Psoas muscle (tissue), 8 donors: ENCODE measurements around the gene ADGRD1. TPM values are rescaled to one million over a fixed set of nuclear protein-coding genes. Genes with fewer than 3 reads are reported as not detected.
"Not testable (repeated sequence)": the region's sequence is repeated elsewhere in the genome, so short reads cannot be mapped to it uniquely, and the experiment has no call there.

Source experiments
- ATAC-seq, 4 donors: fragments of 200-7000 bp; cut with Tn5 transposase; one replicate each; pipeline ENCODE4 v1.9.1; 2020; ENCODE audit warnings: moderate library complexity in 3 of 4, mild to moderate bottlenecking in 2 of 4
- DNase-seq, 2 donors: peaks; one replicate each; pipeline ENCODE4 v3.0.0-alpha.2; 2020
- H3K27ac ChIP-seq: fragments of 200-600 bp; one replicate; pipeline ENCODE4 v1.8.0; 2022
- H3K27me3 ChIP-seq, 3 donors: fragments of 200-600 bp in 1 of 3; one replicate each; pipeline versions ENCODE4 v1.6.1 to v1.8.0; 2013 to 2022; ENCODE audit warnings: low read length in 2 of 3, mild to moderate bottlenecking in 2 of 3, moderate library complexity in 1 of 3; ENCODE audit not compliant: insufficient read depth in 3 of 3
- H3K36me3 ChIP-seq, 2 donors: fragments of 200-600 bp in 1 of 2; one replicate each; pipeline versions ENCODE4 v1.6.1 to v1.8.0; 2013 to 2022; ENCODE audit warnings: low read depth in 1 of 2, mild to moderate bottlenecking in 1 of 2, moderate library complexity in 1 of 2; ENCODE audit not compliant: insufficient read depth in 1 of 2
- H3K4me1 ChIP-seq: fragments of 200-600 bp; one replicate; pipeline ENCODE4 v1.8.0; 2022
- H3K4me3 ChIP-seq: fragments of 200-600 bp; one replicate; pipeline ENCODE4 v1.8.0; 2022; ENCODE audit warnings: mild to moderate bottlenecking
- H3K9me3 ChIP-seq: fragments of 200-600 bp; one replicate; pipeline ENCODE4 v1.8.0; 2022
- WGBS, 3 donors: extraction: QIAGEN DNeasy Blood & Tissue Kit; methylation state at CpG; one replicate each; pipeline versions ENCODE4 v1.1.6 to v1.1.7; 2013; 5-methylcytosine and 5-hydroxymethylcytosine counted together
- intact Hi-C, 2 donors: fragments of 100-400 bp; cut with DNase I; formaldehyde crosslinking; loops; one replicate each; pipeline versions ENCODE4 v1.11.0 to v1.14.2; 2022
- polyA plus RNA-seq, 3 donors: library from polyadenylated mRNA; stranded (reverse); fragments of 200-250 nt; gene quantifications; one replicate each; pipeline ENCODE4 v1.2.3, GENCODE V29; 2013
- total RNA-seq, 4 donors: library from RNA; stranded (reverse); fragmentation: NEBNext Ultra II Directional in 2 of 4; extraction: Animal tissue kit (Norgen Biotek cat#: 25700) in 2 of 4; gene quantifications; one replicate each; pipeline versions ENCODE4 v1.2.1 to v1.2.4, GENCODE V29; 2021 to 2023
- TF ChIP-seq, protein P1 (sequence below): fragments of 200-600 bp; IDR thresholded peaks from one replicate; pipeline ENCODE4 v1.8.0; 2022; ENCODE audit warnings: antibody characterized with exemption
- donor health status: healthy with polysubstance abuse.
- donor health status: DM: no; HTN: no; CAD: no; lungs with moderate emphysema.
- donor health status: Bipolar disorder and iron deficiency.
- donor health status: healthy.
- donor health status: DM: yes; HTN: yes; CAD: no.
- donor health status: DM: no; HTN: no; CAD: no.
- donor health status: DM: no; HTN: no; CAD: no.
- donor health status: DM: yes; HTN: yes; CAD: no.

Gene ADGRD1
- total and polyA plus RNA-seq, 7 donors: 2.1 to 11.6 (median 3.6) TPM

DNA sequence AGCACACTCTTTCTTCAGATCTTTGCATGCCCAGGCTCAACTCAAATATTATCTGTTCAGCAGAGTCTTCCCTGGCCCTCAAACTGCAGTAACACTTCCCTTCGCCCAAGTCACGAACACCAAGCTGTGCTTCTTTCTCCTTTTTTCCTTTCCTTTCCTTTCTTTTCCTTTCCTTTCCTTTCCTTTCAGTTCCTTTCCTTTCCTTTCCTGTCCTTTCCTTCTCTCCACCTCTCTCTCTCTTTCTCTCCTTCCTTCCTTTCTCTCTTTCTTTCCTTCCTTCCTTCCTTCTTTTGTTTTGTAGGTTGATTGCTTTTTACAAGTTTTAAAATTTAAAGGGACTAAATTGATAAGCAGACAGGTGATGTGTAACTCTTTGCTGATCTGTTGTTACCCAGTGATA lies 19.0 kb upstream of the ADGRD1 start:
- intact Hi-C loops: no loop called here
- TF ChIP-seq, protein P1, sequence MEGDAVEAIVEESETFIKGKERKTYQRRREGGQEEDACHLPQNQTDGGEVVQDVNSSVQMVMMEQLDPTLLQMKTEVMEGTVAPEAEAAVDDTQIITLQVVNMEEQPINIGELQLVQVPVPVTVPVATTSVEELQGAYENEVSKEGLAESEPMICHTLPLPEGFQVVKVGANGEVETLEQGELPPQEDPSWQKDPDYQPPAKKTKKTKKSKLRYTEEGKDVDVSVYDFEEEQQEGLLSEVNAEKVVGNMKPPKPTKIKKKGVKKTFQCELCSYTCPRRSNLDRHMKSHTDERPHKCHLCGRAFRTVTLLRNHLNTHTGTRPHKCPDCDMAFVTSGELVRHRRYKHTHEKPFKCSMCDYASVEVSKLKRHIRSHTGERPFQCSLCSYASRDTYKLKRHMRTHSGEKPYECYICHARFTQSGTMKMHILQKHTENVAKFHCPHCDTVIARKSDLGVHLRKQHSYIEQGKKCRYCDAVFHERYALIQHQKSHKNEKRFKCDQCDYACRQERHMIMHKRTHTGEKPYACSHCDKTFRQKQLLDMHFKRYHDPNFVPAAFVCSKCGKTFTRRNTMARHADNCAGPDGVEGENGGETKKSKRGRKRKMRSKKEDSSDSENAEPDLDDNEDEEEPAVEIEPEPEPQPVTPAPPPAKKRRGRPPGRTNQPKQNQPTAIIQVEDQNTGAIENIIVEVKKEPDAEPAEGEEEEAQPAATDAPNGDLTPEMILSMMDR: no peak
- Histone ChIP-seq H3K27ac (no peak overlapping the region), H3K36me3 (no peaks in the 10 kb centered on the region), H3K4me1 (no peaks in the 10 kb centered on the region), H3K4me3 (no peak overlapping the region), H3K27me3 (peaks cover 0 to 17% (median 0%) of the 10 kb centered on the region in 3 donors), H3K9me3 (no peaks in the 10 kb centered on the region)
- WGBS, 3 donors: 86 to 91% (median 87%) methylated on average over 2 of the region's 2 CpGs
- DNase-seq (no peak), ATAC-seq (no peak)

GRCh38 chr12:130936561-130936960 lies 17.1 kb upstream of the ADGRD1 start:
- ATAC-seq (no peak), DNase-seq (no peak)
- Histone ChIP-seq H3K4me3 (no peak overlapping the region), H3K27ac (no peak overlapping the region), H3K27me3 (peaks cover 0 to 8% (median 0%) of the 10 kb centered on the region in 3 donors), H3K9me3 (no peaks in the 10 kb centered on the region), H3K36me3 (no peaks in the 10 kb centered on the region), H3K4me1 (no peaks in the 10 kb centered on the region)
- WGBS, 3 donors: 61 to 64% (median 63%) methylated on average over 2 of the region's 2 CpGs
- TF ChIP-seq, protein P1: no peak
- intact Hi-C loops: no loop called here

DNA sequence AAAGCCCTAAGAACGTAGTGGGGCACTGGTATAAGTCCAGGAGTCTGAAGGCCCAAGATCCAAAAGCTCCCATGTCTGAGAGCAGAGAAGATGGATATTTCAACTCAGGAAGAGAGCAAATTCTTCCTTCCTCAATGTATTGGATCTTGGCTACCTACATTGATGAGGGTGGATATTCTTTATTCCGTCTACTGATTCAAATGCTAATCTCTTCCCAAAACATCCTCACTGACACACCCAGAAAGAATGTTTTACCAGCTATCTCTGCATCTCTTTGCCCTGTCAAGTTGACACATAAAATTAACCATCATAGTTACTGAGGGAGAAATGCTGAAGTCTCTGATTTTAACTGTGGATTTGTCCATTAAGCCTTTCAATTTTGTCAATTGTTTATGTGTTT lies 16.6 kb upstream of the ADGRD1 start:
- DNase-seq (no peak), ATAC-seq (no peak)
- no peaks in the 10 kb centered on the region for H3K36me3 ChIP-seq
- H3K27ac ChIP-seq: no peak overlapping the region
- TF ChIP-seq, protein P1: no peak
- intact Hi-C loops: no loop called here
- H3K27me3 ChIP-seq: peaks cover 0 to 8% (median 0%) of the 10 kb centered on the region in 3 donors
- no peaks in the 10 kb centered on the region for H3K4me1 ChIP-seq
- H3K9me3 ChIP-seq: no peaks in the 10 kb centered on the region
- 74 to 88% (median 76%) methylated on average over 2 of the region's 2 CpGs for WGBS, 3 donors
- H3K4me3 ChIP-seq: no peak overlapping the region

GRCh38 chr12:130937546-130937945 lies 16.2 kb upstream of the ADGRD1 start:
- H3K27ac ChIP-seq, DNase-seq, ATAC-seq, H3K27me3 ChIP-seq, H3K4me3 ChIP-seq, intact Hi-C loops, H3K36me3 ChIP-seq, H3K9me3 ChIP-seq, H3K4me1 ChIP-seq: not testable (repeated sequence)
- WGBS, 3 donors: 95 to 98% (median 96%) methylated on average over 3 of the region's 3 CpGs

GRCh38 chr12:130938186-130938585 lies 15.5 kb upstream of the ADGRD1 start:
- intact Hi-C loops: no loop called here
- TF ChIP-seq, protein P1: no peak
- Histone ChIP-seq H3K4me1 (no peaks in the 10 kb centered on the region), H3K9me3 (no peaks in the 10 kb centered on the region), H3K36me3 (no peaks in the 10 kb centered on the region), H3K27ac (no peak overlapping the region), H3K27me3 (peaks cover 0 to 8% (median 0%) of the 10 kb centered on the region in 3 donors), H3K4me3 (no peak overlapping the region)
- ATAC-seq (no peak), DNase-seq (no peak)
